ENCODE data around the gene KIAA1614.

The KIAA1614 gene

GRCh38 chr1:180981596-180982387 is 69.1 kb downstream of the KIAA1614 start:
- no peak for DNase-seq

DNA sequence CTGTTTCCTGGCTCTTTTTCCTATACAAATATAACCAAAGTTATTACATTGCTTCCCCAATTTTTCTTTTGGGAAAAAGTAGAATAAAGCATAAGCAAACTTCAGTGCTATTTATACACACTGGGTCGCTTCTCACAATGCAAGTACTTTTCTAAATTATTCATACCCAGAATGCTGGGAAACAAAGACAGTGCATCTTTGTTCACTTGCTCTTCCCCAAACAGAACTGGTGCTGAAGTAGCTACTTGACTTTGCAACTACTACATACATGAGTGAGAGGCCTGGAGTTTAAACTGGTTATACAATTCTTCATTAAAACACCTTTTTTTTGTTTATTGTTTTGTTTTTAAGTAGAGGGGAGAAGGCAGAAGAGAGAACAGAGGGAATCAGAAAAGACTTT is 69.7 kb downstream of the KIAA1614 start:
- DNase-seq, result peak in 4 of 58 donors; percentile 7 to 71 (median 25)

- DNase-seq, result peak in 11 of 58 donors; percentile 15 to 48 (median 31)
These were observed 75.6 kb downstream of the KIAA1614 start for GRCh38 chr1:180988253-180988752.

DNA sequence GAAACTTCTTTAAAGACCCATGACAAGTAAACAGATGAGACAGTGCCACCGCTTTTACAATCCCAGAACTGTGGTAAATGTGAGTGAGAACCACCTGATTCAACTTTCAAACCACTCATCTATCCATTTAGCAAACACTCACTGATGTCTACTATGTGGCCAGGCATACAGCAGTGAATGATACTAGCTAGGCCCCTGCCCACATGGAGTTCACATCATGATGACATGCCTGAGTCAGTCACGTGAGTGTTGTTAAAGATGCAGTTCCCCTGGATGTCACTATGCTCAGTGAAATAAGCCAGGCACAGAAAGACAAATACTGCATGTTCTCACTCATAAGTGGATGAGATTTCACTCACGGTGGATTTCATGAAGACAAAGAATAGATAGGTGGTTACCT is 81.6 kb downstream of the KIAA1614 start:
- DNase-seq, result no peak

- DNase-seq, result no peak
These were observed 85.3 kb downstream of the KIAA1614 start for GRCh38 chr1:180997843-180998504.
